HG03439 (cell line): Measurements from ENCODE around the gene MCM8.

Experiments
- ATAC-seq: cut with Tn5 transposase; IDR thresholded peaks from one replicate; pipeline ENCODE4 v1.9.1; 2021; ENCODE audit warnings: mild to moderate bottlenecking, moderate library complexity; ENCODE audit not compliant: unreplicated experiment

The MCM8 gene

GRCh38 chr20:6040540-6040939 lies 90.1 kb downstream of the MCM8 start:
- no peak for ATAC-seq

GRCh38 chr20:6040958-6041807 lies 90.7 kb downstream of the MCM8 start:
- no peak for ATAC-seq

- no peak for ATAC-seq
Observed at GRCh38 chr20:6041808-6042265, 91.4 kb downstream of the MCM8 start.

GRCh38 chr20:6044115-6044514 lies 93.7 kb downstream of the MCM8 start:
- no peak for ATAC-seq

GRCh38 chr20:6045566-6045965 lies 95.1 kb downstream of the MCM8 start:
- no peak for ATAC-seq

- no peak for ATAC-seq
Observed at GRCh38 chr20:6046432-6046831, 96.0 kb downstream of the MCM8 start.

- ATAC-seq, result no peak
Observed at GRCh38 chr20:6048391-6048790, 97.9 kb downstream of the MCM8 start.
